Amniotic epithelial cell (primary cell): ENCODE results near the gene KLHL5.
"Not testable (repeated sequence)": the region's sequence is repeated elsewhere in the genome, so short reads cannot be mapped to it uniquely, and the experiment has no call there.

Experiments
- DNase-seq: peaks from one replicate; pipeline ENCODE4 v3.0.0-alpha.2; 2010; ENCODE audit warnings: low read depth

KLHL5 gene

DNA sequence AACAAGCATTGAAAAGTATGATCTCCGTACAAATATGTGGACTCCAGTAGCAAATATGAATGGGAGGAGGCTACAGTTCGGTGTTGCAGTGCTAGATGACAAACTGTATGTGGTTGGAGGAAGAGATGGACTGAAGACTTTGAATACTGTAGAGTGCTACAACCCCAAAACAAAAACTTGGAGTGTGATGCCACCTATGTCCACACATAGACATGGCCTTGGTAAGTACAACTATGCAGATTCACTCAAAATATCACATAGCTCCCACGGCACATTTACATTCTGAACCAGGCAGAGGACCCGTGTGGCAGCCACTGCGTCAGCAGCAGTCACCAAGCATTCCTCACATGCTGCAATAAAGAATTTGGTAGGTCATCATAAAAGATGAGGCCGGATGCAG lies 41.3 kb downstream of the KLHL5 start:
- DNase-seq = no peak

DNA sequence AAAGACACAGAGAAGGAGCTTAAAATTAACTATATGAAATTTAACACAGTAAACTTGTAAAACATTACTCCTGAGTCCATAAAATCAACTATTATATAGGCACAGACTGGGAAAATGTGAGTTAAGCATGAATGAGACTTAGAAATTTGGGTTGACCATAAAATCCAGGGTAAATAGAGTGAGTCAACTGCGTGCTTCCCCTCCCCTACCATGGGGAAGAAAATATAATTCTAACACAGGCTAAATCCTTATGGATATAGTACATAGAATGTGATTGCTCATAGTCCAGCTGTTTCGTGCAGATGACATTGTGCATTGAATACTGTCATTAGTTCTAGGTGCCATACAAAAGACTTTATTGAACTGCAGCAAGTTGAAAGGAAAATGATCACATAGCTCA lies 42.2 kb downstream of the KLHL5 start:
- DNase-seq = no peak

DNA sequence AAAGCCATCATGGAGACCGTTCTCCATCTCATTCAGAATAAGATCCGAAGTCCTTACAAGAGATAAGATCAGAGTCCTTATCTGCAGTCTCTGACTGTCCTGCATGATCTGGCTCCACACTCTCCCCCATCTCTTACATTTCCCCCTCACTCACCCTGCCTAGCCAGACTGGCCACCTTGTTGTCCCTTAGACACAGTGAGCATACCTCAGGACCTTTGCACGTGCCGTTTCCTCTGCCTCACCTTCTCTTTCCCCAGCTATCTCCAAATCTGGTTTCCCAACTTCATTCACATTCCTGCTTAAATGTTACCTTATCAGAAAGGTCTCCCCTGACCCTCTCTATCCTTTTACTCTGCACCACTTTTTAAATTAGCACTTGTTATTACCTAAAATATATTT lies 44.0 kb downstream of the KLHL5 start:
- no peak for DNase-seq

DNA sequence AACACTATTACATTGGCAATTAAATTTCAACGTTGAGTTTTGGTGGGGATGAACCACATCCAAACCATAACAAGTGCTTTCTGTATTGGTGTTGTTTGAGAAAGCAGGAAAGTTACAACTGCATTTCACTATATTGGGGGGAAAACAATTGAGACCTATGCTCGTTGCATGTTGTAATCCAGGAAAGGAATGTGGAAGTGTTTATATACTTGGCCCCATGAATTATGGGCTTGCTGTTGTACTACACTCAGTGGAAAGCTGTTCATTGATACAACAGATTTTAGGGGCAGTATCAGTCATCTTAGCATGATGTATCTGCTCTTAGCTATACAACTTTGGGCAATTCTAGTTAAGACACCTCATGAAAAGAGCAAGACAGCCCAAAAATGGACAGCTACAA lies 52.4 kb downstream of the KLHL5 start:
- DNase-seq = peak; percentile 27

DNA sequence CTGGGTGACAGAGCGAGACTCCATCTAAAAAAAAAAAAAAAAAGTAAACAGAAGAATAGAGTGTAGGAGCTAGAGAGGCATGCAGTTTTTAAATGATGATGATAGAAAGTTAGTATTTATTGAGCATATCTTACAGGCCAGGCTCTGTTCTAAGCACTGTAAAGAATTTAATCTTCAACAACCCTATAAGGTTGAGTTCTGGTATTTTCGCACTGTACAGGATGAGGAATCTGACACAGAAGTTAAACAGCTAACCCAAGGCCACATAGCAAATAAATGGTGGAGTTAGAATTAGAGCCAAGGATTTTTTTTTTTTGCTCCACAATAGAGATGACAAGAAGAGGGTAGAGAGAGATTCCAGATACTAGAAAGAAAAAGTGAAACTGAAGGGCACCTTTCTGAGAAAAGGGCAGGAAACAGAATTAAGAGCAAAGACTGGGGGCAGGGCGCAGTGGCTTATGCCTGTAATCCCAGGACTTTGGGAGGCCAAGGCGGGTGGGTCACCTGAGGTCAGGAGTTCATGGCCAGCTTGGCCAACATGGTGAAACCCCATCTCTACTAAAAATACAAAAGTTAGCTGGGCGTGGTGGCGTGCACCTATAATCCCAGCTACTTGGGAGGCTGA lies 56.1 kb downstream of the KLHL5 start:
- peak; percentile 4 for DNase-seq

DNA sequence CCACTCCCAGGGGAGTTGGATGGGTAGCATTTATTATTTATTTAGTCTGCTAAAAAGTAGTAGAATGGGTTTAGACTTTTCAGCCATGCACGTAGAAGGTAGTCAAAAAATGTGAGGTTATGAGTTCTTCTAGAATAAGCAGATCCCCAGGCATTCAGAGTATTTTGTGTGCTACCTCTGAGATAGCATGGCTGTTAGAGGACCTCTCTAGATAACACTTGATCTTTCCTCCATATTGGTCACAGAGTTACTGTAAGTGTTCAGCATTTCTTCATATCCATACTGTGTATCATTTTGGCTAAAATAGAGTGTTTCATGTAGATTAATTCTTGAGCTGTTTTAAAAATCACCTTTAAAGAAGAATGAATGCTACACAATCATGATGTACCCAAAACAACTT lies 58.4 kb downstream of the KLHL5 start:
- DNase-seq = no peak

DNA sequence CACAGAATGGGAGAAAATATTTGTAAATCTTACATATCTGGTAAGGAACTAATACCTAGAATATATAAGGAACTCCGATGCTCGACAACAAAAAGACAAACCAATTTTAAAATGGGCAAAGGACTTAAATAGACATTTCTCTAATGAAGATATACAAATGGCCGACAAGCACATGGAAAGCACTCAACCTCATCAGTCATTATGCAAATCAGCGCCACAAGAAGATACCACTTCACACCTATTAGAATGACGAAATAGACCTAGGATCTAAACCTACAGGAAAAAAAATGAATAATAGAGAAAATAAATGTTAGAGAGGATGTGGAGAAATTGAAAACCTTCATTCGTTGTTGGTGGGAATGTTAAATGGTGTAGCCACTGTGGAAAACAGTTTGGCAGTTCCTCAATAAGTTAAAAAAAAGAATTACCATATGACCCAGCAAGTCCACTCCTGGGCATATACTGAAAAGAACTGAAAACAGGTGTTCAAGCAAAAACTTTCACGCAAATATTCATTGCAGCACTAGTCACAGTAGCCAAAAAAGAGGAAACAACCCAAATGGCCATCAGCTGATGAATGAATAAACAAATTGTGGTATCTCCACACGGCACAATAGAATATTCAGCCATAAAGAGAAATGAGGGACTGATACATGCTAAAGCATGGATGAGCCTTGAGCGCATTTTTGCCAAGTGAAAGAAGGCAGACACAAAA lies 63.0 kb downstream of the KLHL5 start:
- DNase-seq = no peak

DNA sequence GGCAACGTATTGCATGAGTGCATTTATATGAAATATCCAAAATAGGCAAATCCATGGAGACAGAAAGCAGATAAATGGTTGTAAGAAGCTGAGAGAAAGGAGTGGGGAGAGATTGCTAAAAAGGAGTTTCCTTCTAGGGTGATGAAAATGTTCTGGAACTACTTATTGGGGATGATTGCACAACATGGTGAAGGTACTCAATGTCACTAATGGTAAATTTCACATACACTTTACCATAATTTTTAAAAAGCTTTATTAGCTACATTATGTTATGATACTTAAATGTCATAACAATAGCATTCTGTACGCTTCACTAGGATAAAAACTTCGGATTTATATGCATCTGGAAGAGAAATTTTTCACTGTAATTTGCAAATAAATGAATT lies 63.6 kb downstream of the KLHL5 start:
- DNase-seq = no peak

DNA sequence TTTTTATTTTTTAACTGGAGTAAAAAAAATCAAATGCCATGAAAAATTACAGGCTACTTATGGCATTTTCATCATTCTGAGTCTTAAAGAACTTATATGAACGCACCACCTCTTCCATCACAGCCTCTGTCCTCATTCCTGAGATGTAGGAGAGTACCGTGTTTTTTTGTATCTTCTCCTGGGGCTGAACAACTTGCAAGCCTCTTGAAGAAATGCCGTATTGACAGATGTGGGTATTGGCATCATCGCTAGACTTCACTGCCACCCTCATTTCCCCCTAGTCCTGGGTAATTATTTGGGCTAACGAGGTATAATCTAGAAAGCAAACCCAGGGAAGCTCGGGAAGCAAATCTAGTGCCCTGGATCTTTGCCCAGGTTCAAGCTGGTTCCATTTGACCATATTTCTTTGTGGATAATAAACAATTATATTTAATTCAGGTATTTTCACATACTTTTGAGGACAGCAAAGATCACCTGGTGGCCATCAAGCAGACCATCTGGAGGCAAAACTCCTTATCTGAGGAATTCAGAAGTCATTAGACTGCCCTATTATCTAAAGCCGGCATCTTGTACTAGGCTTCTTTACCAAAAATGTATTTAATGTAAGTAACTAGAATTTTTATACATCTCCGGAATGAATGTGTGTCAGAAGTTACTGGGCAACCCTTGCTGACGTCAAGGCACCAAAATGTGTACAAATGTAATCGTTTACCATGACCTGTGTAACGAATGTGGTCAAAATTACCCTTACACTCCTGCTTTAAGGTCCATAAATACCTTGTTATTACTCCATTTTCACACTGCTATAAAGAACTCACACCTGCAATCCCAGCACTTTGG lies 64.4 kb downstream of the KLHL5 start:
- no peak for DNase-seq

DNA sequence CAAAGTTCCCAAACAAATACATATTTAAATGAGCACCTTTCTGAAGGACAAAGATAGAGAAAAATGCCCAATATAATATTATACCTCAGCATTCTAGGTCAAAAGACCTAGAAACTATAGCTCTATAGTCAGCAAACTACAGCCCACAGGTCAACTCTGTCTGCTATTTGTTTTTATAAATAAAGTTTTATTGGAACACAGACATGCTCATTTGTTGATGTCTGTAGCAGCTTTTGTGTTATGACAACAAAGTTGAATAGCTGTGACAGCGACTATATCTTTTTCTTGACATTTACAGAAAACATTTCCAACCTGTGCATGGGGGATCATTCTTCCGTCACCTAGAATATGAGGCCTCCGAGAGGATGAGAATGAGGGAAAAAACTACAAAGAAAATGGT lies 71.6 kb downstream of the KLHL5 start:
- no peak for DNase-seq

DNA sequence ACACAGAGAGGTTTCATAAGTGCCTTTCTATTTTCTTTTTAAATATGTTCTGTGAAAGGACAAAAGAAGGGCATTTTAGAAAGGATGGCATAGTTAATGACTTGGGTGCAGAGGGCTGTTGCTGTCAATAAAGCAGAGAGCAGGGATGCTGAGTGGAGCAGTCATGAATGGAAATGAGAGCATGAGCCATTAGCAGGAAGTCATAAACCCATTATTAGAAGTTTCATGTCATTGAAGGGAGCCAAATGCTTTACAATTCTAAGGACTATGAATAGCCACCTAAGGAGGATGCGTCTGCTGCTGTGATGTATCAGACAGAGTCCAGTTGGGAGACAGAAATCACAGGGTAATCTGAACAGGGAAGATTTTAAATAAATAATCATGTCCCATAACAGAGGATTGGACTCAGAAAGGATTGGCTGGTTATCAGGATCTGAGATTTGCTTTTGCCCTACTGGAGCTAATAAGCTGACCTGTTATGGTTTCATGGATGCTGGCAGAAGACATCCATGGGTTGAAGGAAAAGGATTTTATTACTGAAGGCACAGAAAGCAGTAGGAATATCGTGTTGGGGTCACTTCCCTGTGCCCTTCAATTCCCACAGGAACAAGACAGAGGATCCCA lies 72.8 kb downstream of the KLHL5 start:
- no peak for DNase-seq

DNA sequence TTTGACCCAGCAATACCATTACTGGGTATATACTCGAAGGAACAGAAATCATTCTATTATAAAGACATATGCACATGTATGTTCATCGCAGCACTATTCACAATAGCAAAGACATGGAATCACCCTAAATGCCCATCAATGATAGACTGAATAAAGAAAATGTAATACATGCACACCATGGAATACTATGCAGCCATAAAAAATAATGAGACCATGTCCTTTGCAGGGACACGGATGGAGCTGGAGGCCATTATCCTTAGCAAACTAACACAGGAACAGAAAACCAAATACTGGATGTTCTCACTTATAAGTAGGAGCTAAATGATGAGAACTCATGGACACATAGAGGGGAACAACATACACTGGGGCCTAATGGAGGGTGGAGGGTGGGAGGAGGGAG lies 76.2 kb downstream of the KLHL5 start:
- DNase-seq = not testable (repeated sequence)

DNA sequence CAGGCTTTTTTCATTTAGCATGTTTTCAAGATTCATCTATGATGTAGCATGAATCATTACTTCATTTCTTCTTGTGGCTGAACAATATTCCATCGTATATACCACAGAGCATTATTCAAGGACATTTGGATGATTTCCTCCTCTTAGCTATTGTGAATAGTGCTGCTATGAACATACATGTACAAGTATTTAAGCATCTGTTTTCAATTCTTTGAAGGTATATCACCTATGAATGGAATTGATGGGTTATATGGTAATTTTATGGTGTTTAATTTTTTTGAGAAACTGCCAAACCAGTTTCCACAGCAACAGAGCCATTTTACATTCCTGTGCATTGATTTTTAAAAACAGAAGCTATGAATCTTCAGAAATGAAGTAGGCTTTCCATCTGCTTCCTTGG lies 84.2 kb downstream of the KLHL5 start:
- no peak for DNase-seq

DNA sequence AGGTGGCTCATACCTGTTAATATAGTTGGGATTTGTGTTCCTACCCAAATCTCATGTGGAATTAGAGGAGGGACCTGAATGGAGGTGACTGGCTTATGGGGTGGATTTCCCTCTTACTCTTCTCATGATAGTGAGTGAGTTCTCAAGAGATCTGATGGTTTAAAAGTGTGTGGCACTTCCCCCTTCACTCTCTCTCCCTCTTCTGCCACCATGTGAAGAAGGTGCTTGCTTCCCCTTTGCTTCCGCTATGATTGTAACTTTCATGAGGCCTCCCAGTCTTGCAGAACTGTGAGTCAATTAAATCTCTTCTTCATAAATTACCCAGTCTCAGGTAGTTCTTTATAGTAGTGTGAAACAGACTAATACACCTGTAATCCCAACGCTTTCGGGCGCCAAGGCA lies 92.0 kb downstream of the KLHL5 start:
- DNase-seq = no peak

DNA sequence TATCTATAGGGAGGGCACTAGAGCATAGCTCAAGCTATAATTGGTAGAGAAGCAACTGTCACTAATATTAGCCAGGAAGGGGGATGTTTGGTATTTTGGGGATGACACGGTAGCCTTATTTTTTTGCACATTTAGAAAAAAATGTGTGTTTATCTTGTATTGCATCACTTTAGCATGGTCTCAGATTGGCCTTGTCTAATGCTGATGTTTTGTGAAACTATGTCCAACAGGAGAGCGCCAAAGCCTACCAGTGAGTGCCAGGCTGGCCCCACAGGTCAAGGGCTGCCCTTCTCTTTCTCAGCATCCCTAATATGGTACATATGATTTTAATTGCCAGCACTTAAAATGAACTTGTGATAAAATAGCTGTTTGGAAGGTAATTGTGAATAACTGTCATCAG lies 95.5 kb downstream of the KLHL5 start:
- no peak for DNase-seq

DNA sequence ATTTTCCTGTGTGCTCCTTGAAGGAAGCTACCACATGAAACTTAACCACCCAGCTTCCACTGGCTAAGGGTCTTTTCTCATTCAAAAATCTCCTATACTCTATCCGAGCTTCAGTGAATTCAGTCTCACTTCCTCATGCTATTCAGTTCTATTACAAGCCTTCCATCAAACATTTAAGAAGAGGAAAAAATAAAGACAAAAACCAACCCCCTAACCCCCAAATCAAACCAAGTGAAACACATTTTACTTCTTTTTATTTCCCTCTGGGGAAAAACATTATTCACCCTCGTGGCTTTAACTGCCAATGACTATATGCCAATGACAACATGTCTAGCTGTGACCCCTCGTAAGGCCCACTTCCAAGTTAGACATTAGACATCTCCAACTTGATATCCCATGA lies 104.1 kb downstream of the KLHL5 start:
- no peak for DNase-seq

DNA sequence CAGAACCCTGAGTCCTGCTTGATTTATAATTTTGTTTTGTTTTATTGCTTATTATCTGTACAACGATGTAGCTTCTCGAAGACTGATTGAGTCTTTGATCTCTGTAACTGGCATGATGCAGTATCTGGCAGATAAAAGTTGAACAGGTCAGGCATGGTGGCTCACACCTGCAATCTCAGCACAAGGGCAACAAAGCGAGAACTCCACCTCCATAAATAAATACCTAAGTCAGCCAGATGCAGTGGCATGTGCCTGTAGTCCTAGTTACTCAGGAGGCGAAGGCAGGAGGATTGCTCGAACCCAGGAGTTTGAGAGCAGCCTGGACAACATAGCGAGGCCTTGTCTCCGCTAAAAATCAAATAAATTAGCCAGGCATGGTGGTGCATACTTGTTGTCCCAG lies 104.6 kb downstream of the KLHL5 start:
- no peak for DNase-seq

DNA sequence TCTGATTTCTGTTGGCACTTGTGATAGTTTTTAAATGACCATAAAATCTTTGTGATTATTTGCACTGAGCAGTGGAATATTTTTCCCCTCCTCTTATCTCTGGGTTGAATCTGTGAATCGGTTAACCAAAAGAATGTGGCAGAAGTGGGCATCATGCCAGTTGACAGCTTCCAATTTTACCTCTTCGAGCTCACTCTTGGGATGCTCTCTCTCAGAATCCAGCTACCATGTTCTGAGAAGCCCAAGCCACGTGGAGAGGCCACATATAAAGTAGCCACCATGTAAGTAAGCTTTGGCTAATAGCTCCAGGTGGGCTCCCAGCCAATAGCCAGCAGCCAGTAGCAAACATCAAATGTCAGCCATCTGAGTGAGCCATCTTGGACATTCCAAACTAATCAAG lies 107.4 kb downstream of the KLHL5 start:
- DNase-seq = peak; percentile 18

DNA sequence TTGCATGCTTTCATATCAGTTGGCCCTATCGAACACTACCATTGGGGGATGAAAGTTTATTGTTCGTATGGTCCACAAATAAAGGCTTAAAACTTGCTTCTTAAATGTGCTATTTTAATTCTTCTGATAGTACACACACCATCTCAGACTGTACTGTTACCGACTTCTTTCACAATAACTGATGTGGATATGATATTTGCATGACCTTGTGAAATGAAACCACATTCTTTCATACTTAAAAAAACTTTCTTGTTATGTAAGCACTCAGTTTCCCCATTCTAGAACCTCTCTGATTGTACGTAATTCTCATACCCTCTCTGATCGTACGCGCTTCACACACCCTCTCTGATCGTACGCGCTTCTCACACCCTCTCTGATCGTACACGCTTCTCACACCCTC lies 108.3 kb downstream of the KLHL5 start:
- DNase-seq = peak; percentile 15
